Keratinocyte (primary cell): ENCODE results near the gene BEST3. TPM values are rescaled to one million over a fixed set of nuclear protein-coding genes. Genes with fewer than 3 reads are reported as not detected.

Source experiments
- DNase-seq: peaks from one replicate; pipeline ENCODE4 v3.0.0-alpha.2; 2011; ENCODE audit warnings: low read depth, missing footprints, low spot score
- FAIRE-seq: peaks from 2 replicates; lab custom pipeline; 2011; peaks lifted over from hg19 to GRCh38; lab: Jason Lieb, UNC
- H2AFZ ChIP-seq: 2 replicates; pipeline ENCODE4 v1.6.0; 2012; ENCODE audit warnings: low read length, control low read depth, inconsistent platforms; ENCODE audit not compliant: control insufficient read depth
- H3K27ac ChIP-seq: 2 replicates; pipeline ENCODE4 v1.5.1; 2011; ENCODE audit warnings: low read length; ENCODE audit not compliant: control insufficient read depth, insufficient read depth
- H3K27me3 ChIP-seq: 3 replicates; pipeline ENCODE4 v1.6.0; 2011; ENCODE audit warnings: low read length; ENCODE audit not compliant: control insufficient read depth, insufficient read depth; ENCODE audit errors: extremely low read depth
- H3K36me3 ChIP-seq, 2 experiments: 2 replicates in 1 of 2; 3 replicates in 1 of 2; pipeline ENCODE4 v1.5.1; 2011; ENCODE audit warnings: low read length in 2 of 2, mild to moderate bottlenecking in 1 of 2; ENCODE audit not compliant: control insufficient read depth in 2 of 2, insufficient read depth in 2 of 2; ENCODE audit errors: extremely low read depth in 1 of 2
- H3K4me1 ChIP-seq: 3 replicates; pipeline ENCODE4 v1.5.1; 2011; ENCODE audit warnings: low read length; ENCODE audit not compliant: control insufficient read depth, insufficient read depth; ENCODE audit errors: extremely low read depth
- H3K4me2 ChIP-seq: 3 replicates; pipeline ENCODE4 v1.6.0; 2011; ENCODE audit warnings: low read depth, low read length; ENCODE audit not compliant: control insufficient read depth, insufficient read depth; ENCODE audit errors: extremely low read depth
- H3K4me3 ChIP-seq, 3 experiments: fragments of 200-600 bp in 1 of 3; sonication (generic) in 1 of 3; 2 replicates in 2 of 3; 3 replicates in 1 of 3; pipeline ENCODE4 v1.5.1; 2011 to 2016; ENCODE audit warnings: low read length in 3 of 3, mild to moderate bottlenecking in 3 of 3, control low read depth in 2 of 3, inconsistent platforms in 1 of 3, low read depth in 1 of 3, mixed read lengths in 1 of 3, mixed run types in 1 of 3, moderate library complexity in 1 of 3; ENCODE audit not compliant: control insufficient read depth in 2 of 3, insufficient read depth in 2 of 3; ENCODE audit errors: extremely low read depth in 1 of 3
- H3K79me2 ChIP-seq: 2 replicates; pipeline ENCODE4 v1.6.0; 2012; ENCODE audit warnings: low read length; ENCODE audit not compliant: control insufficient read depth, insufficient read depth
- H3K9ac ChIP-seq: 3 replicates; pipeline ENCODE4 v1.6.0; 2011; ENCODE audit warnings: low read length; ENCODE audit not compliant: control insufficient read depth, insufficient read depth; ENCODE audit errors: extremely low read depth
- H3K9me1 ChIP-seq: 3 replicates; pipeline ENCODE4 v1.6.0; 2011; ENCODE audit warnings: low read length; ENCODE audit not compliant: control insufficient read depth, insufficient read depth; ENCODE audit errors: extremely low read depth
- H3K9me3 ChIP-seq: 2 replicates; pipeline ENCODE4 v1.5.1; 2012; ENCODE audit warnings: low read depth, low read length; ENCODE audit not compliant: control insufficient read depth
- H4K20me1 ChIP-seq: 3 replicates; pipeline ENCODE4 v1.6.0; 2011; ENCODE audit warnings: low read length; ENCODE audit not compliant: control insufficient read depth, insufficient read depth; ENCODE audit errors: extremely low read depth
- CTCF ChIP-seq, 3 experiments: IDR thresholded peaks in 1 of 3; conservative IDR thresholded peaks in 1 of 3; optimal IDR thresholded peaks in 1 of 3; 2 replicates in 2 of 3; 3 replicates in 1 of 3; pipeline versions ENCODE3 to v1.5.1; 2011; ENCODE audit warnings: low read length in 3 of 3, mild to moderate bottlenecking in 3 of 3, moderate library complexity in 2 of 3, control low read depth in 1 of 3, inconsistent platforms in 1 of 3; ENCODE audit not compliant: insufficient read depth in 2 of 3; ENCODE audit errors: extremely low read depth in 1 of 3
- EZH2 ChIP-seq: IDR thresholded peaks from one replicate; pipeline ENCODE4 v1.6.1; 2012; ENCODE audit warnings: inconsistent platforms, mild to moderate bottlenecking, low read length, moderate library complexity
- dilution Hi-C: fragments of 300-500 bp; cut with MboI; formaldehyde crosslinking; loops from one replicate; pipeline ENCODE4 v1.7.0; 2020; ENCODE audit warnings: low sequenced_read_pairs; ENCODE audit not compliant: extremely low pct_ligation_motif_present
- polyA plus RNA-seq, 5 experiments: library from polyadenylated mRNA; depleted of rRNA in 3 of 5; stranded (reverse) in 3 of 5; stranded (forward) in 1 of 5; unstranded in 1 of 5; fragments of >200 nt; gene quantifications; 1 replicate in 1 of 5; 2 replicates in 3 of 5; 3 replicates in 1 of 5; pipeline versions ENCODE4 v1.2.1 to v1.2.3, GENCODE V29; 2011 to 2012; ENCODE audit warnings: missing spikeins in 2 of 5, low read depth in 1 of 5, low replicate concordance in 1 of 5

Gene BEST3
- polyA plus RNA-seq, 1 donor (not counting 4 experiments of a cell fraction or from before 2014, with no cell fraction given), result 0.07 TPM

DNA sequence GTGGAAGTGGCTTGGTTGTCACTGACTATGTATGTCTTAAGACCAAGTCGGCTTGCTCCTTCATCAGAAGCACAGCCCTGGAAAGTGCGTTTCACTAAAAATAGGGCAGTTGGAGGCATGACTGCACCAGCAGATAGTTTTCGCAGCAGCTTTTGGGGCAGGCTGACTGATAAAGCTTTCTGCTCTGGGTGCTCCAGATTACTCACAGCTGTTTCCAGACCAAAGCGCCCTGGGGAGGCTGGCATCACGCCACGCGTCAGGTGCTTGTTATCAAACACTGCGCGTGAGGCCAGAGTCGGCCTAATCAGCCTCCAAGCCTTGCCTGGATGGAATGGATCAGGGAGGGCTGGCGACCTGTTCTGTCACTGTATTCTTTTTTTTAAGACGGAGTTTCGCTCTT is 75.1 kb downstream of the BEST3 start:
- Histone ChIP-seq H3K79me2 (no peaks in the 10 kb centered on the region), H3K27ac (no peak overlapping the region), H3K36me3 (no peaks in the 10 kb centered on the region), H4K20me1 (no peaks in the 10 kb centered on the region), H2AFZ (no peak overlapping the region), H3K9ac (no peak overlapping the region), H3K4me2 (no peak overlapping the region), H3K4me3 (no peak overlapping the region), H3K9me1 (no peaks in the 10 kb centered on the region), H3K9me3 (no peaks in the 10 kb centered on the region), H3K4me1 (no peaks in the 10 kb centered on the region), H3K27me3 (peaks cover 9% of the 10 kb centered on the region)
- DNase-seq (no peak), FAIRE-seq (no peak)
- no peak for TF ChIP-seq CTCF (optimal IDR thresholded peaks at IDR 0.05 in 1 of 3, IDR thresholded peaks at IDR 0.05 in 1 of 3, conservative IDR thresholded peaks at IDR 0.05 in 1 of 3; ENCODE audit: extremely low read depth in 1 of 3, insufficient read depth in 2 of 3, low read length in 3 of 3)
- TF ChIP-seq EZH2, result no peak
- dilution Hi-C loops, result no loop called here

DNA sequence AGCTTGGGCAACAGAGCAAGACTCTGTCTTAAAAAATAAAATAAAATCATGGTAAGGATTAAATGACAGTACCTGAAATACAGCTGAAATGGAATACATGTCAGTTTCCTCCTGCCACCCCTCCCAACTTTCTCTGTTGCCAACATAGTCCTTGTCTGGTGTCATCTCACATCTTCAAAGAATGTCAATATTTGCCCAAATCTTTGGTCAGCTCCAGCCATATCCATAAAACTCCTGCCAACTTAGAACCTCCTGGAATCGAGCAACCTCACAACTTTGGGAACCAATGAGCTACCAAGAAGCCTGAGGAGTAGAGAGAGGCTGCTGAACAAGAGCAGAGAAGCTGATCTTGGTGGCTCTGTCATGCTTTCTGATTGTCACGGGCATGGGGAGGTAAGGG is 77.6 kb downstream of the BEST3 start:
- FAIRE-seq, result no peak
- H3K9ac ChIP-seq, result no peak overlapping the region

More for the DNA sequence above, 77.6 kb downstream of the BEST3 start:
- Histone ChIP-seq H3K27ac (no peak overlapping the region), H3K36me3 (no peaks in the 10 kb centered on the region), H3K4me2 (no peak overlapping the region), H3K9me3 (no peaks in the 10 kb centered on the region), H3K79me2 (no peaks in the 10 kb centered on the region), H3K4me3 (no peak overlapping the region), H3K4me1 (no peaks in the 10 kb centered on the region), H3K9me1 (no peaks in the 10 kb centered on the region), H4K20me1 (no peaks in the 10 kb centered on the region), H3K27me3 (peaks cover 16% of the 10 kb centered on the region), H2AFZ (no peak overlapping the region)
- no peak for DNase-seq
- dilution Hi-C loops, result no loop called here
- no peak for TF ChIP-seq CTCF (optimal IDR thresholded peaks at IDR 0.05 in 1 of 3, IDR thresholded peaks at IDR 0.05 in 1 of 3, conservative IDR thresholded peaks at IDR 0.05 in 1 of 3; ENCODE audit: extremely low read depth in 1 of 3, insufficient read depth in 2 of 3, low read length in 3 of 3)
- no peak for TF ChIP-seq EZH2
